IPS DF 19.7 (cell line): ENCODE results near the gene BICC1.

Experiments used
- DNase-seq: peaks from one replicate; pipeline ENCODE4 v3.0.0-alpha.2; 2013; ENCODE audit warnings: low read depth, low spot score

BICC1 gene

GRCh38 chr10:58742141-58742540, 229.5 kb downstream of the BICC1 start:
- DNase-seq, result no peak

GRCh38 chr10:58743466-58744115, 230.9 kb downstream of the BICC1 start:
- DNase-seq, result no peak

- DNase-seq, result no peak
These were observed 234.0 kb downstream of the BICC1 start for GRCh38 chr10:58746474-58747185.

GRCh38 chr10:58747687-58748086, 235.0 kb downstream of the BICC1 start:
- DNase-seq, result no peak

- no peak for DNase-seq
These were observed 240.0 kb downstream of the BICC1 start for GRCh38 chr10:58752665-58753064.

GRCh38 chr10:58753425-58753824, 240.8 kb downstream of the BICC1 start:
- no peak for DNase-seq

- no peak for DNase-seq
These were observed 242.0 kb downstream of the BICC1 start for GRCh38 chr10:58754469-58755339.

GRCh38 chr10:58755340-58755610, 242.6 kb downstream of the BICC1 start:
- DNase-seq, result no peak

- no peak for DNase-seq
These were observed 243.0 kb downstream of the BICC1 start for GRCh38 chr10:58755677-58756076.

GRCh38 chr10:58756130-58756719, 243.6 kb downstream of the BICC1 start:
- DNase-seq, result no peak

GRCh38 chr10:58757352-58758065, 244.8 kb downstream of the BICC1 start:
- DNase-seq, result no peak

- DNase-seq, result no peak
These were observed 245.6 kb downstream of the BICC1 start for GRCh38 chr10:58758321-58758720.

- no peak for DNase-seq
These were observed 251.5 kb downstream of the BICC1 start for GRCh38 chr10:58764087-58764747.

- DNase-seq, result no peak
These were observed 253.2 kb downstream of the BICC1 start for GRCh38 chr10:58765910-58766309.

GRCh38 chr10:58767652-58768051, 255.0 kb downstream of the BICC1 start:
- no peak for DNase-seq

GRCh38 chr10:58771863-58772262, 259.2 kb downstream of the BICC1 start:
- DNase-seq, result no peak

- DNase-seq, result no peak
These were observed 260.1 kb downstream of the BICC1 start for GRCh38 chr10:58772758-58773157.

GRCh38 chr10:58773341-58773740, 260.7 kb downstream of the BICC1 start:
- DNase-seq, result no peak

- DNase-seq, result no peak
These were observed 261.3 kb downstream of the BICC1 start for GRCh38 chr10:58773944-58774343.

- DNase-seq, result no peak
These were observed 263.4 kb downstream of the BICC1 start for GRCh38 chr10:58775960-58776567.
